ENCODE measurements around the gene RGS10.

The RGS10 gene

DNA sequence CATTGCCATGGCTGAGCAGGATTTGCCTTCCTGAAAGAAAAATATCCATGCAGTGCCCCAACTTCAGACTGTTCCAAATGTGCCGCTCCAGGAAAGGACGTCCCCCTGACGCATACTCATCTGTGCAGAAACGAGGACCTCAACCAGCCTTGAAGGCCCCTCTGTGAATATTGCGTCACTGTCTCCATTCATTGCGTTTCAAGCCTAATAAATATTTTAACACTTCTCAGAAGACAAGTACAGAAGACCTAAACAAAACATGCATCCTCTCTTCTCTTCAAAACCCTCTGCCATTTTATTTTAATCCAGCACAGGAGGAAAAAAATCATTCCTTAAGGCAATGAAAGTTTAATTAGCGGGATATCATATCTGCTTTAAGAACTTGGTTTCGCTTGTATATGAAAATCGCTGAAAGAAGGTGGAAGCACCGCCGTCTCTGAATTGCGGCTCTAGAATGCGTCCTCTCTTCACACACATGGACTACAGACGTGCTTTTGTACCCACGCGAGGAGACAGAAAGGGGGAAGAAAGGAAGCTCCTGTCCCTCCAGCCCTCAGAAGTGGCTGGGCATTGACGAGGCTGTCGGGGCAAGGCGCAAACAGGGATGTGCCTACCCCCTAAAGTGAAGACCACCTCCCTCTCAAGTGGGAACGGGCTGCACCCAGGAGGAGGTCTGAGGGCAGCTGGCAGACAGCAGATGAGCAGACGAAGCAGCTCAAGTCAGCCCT is 36.8 kb downstream of the RGS10 start:
- no peak overlapping the region for H3K4me3 ChIP-seq (replicated peaks in 1 of 2; ENCODE audit: low read depth in 2 of 2, low read length in 2 of 2)
- DNase-seq (ENCODE audit: low read depth in 2 of 2): no peak
- TF ChIP-seq, protein P1, sequence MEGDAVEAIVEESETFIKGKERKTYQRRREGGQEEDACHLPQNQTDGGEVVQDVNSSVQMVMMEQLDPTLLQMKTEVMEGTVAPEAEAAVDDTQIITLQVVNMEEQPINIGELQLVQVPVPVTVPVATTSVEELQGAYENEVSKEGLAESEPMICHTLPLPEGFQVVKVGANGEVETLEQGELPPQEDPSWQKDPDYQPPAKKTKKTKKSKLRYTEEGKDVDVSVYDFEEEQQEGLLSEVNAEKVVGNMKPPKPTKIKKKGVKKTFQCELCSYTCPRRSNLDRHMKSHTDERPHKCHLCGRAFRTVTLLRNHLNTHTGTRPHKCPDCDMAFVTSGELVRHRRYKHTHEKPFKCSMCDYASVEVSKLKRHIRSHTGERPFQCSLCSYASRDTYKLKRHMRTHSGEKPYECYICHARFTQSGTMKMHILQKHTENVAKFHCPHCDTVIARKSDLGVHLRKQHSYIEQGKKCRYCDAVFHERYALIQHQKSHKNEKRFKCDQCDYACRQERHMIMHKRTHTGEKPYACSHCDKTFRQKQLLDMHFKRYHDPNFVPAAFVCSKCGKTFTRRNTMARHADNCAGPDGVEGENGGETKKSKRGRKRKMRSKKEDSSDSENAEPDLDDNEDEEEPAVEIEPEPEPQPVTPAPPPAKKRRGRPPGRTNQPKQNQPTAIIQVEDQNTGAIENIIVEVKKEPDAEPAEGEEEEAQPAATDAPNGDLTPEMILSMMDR (IDR thresholded peaks at IDR 0.05; ENCODE audit: low read depth, low read length): no peak

DNA sequence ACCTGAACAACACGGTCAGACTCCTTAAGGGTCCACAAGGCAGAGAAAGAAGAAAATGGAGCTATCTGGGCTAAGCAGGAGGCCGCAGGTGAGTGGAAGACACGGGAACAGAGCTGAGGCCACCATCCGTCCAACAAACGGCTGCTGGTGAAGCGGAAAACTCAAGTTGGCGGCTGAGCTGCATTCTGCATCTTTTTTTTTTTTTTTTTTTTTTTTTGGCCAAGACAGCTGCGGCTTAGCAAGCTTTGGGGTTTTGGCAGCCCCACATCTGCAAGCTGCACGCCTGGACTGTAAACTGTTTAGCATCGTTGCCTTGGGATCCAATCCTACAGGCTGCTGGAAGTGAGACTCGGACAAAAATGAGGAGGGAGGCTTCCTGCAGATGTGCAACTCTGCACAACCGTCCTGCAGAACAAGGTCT is 37.4 kb downstream of the RGS10 start:
- TF ChIP-seq, protein P1 (IDR thresholded peaks at IDR 0.05; ENCODE audit: low read depth, low read length): no peak
- DNase-seq (ENCODE audit: low read depth in 2 of 2): no peak
- H3K4me3 ChIP-seq (replicated peaks in 1 of 2; ENCODE audit: low read depth in 2 of 2, low read length in 2 of 2): no peak overlapping the region

DNA sequence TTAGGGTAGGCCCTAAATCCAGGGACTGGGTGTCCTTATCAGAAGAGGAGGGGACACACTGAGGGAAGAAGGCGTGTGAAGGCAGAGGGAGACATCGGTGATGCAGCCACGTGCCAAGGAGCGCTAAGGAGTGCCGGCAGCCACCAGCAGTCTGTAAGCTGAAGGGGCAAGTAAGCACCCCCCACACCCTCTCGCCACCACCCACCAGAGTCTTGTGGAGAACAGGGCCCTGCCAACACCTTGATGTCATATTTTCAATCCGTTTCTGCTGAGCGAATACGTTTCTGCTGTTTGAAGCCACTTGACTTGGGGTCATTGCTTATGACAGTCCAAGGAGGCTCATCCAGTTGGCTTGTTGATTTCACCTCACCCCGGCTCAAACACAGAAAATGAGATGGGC is 37.9 kb downstream of the RGS10 start:
- no peak for DNase-seq (ENCODE audit: low read depth in 2 of 2)
- H3K4me3 ChIP-seq (replicated peaks in 1 of 2; ENCODE audit: low read depth in 2 of 2, low read length in 2 of 2): no peak overlapping the region
- TF ChIP-seq, protein P1 (IDR thresholded peaks at IDR 0.05; ENCODE audit: low read depth, low read length): no peak

DNA sequence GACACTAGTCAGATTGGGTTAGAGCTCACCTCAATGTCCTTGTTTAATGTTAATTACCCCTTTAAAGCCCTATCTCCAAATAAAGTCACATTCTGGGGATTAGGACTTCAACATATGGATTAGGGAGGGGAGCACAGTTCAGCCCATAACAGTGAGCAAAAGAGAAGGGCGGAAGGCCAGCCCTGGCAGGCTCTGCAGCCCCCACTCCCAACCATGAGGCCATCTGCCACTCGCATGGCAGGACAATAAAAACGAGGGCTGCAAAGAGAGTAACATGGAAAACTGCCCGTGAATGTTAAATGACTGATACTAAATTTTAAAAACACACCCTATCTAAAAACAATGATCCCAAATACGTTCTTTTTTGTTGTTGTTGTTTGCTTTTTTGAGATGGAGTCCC is 38.7 kb downstream of the RGS10 start:
- TF ChIP-seq, protein P1 (IDR thresholded peaks at IDR 0.05; ENCODE audit: low read depth, low read length): no peak
- DNase-seq (ENCODE audit: low read depth in 2 of 2): no peak
- no peak overlapping the region for H3K4me3 ChIP-seq (replicated peaks in 1 of 2; ENCODE audit: low read depth in 2 of 2, low read length in 2 of 2)

DNA sequence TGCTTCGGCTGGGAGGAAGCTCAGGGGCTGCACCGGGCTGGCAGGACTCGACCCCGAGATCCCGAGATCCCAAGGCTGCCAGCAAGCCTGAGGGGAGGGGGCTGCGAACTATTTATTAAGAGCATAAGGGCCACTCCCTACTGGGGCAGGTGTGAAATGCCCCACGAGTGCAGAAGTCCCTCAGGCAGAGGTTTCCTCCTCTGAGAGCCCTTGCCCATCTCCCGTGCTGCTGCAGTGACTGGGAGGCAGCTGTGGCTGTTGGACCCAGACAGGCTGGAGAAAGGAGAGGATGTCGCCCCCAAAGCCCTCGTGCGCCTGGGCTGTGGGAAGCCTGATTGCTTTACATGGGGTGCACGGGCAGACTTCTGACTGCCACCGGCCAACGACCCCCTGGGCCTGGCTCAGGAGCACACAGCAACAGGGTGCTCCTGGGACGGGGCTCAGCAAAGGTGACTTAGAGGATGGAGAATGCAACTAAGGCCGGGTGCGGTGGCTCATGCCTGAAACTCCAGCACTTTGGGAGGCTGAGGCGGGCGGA is 39.8 kb downstream of the RGS10 start:
- no peak overlapping the region for H3K4me3 ChIP-seq (replicated peaks in 1 of 2; ENCODE audit: low read depth in 2 of 2, low read length in 2 of 2)
- no peak for DNase-seq (ENCODE audit: low read depth in 2 of 2)
- TF ChIP-seq, protein P1 (IDR thresholded peaks at IDR 0.05; ENCODE audit: low read depth, low read length): no peak

DNA sequence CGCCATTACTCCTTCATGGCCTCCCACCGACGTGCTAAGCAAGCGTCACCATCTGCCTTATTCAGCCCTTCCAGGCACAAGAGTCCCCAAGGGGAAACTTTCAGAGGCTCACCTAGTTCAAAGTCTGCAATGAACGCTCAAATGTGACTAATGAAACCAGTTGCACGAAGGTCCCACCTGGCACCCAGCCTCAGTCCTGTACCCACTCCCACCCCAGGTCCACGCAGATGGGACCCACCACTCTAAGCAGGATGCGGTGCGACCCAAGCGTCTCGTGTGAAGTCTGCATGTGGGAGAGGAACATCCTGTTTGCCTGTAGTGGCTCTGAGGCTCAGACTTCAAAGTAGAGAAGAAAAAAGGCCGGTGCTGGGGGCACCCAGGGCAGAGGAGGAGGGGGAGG is 40.3 kb downstream of the RGS10 start:
- H3K4me3 ChIP-seq (replicated peaks in 1 of 2; ENCODE audit: low read depth in 2 of 2, low read length in 2 of 2): no peak overlapping the region
- no peak for DNase-seq (ENCODE audit: low read depth in 2 of 2)
- TF ChIP-seq, protein P1 (IDR thresholded peaks at IDR 0.05; ENCODE audit: low read depth, low read length): no peak
